ENCODE data around the gene PLPP3.

DNA sequence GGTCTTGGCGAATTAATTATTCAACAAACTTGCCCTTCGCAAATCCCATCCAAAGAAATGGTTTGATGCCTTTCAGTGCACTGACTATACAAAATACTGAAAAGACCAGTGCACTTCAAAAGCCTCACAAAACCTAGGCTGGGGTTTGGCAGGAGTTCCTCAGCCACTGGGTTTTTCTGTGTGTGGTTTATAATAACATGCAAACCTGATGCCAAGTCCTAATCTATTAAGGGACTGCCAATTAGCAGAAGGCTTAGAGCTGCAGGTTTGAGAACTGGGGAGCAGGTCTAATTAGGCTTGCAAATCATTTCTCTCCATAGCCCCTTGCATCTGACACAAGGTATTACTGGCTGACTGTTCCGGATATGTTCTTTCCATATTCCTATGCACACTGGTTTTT lies 27.7 kb downstream of the PLPP3 start:
- TF ChIP-seq CTCF (IDR thresholded peaks at IDR 0.05) (no peak), POLR2A (IDR thresholded peaks at IDR 0.05) (no peak)

All from prostate gland (tissue), 2 donors.